Endothelial cell of hepatic sinusoid (primary cell): ENCODE measurements around the gene HCK.
"Not testable (repeated sequence)": the region's sequence is repeated elsewhere in the genome, so short reads cannot be mapped to it uniquely, and the experiment has no call there.

Experiments
- in situ Hi-C: cut with HindIII; loops from 2 replicates; pipeline ENCODE4 v1.10.0; 2017; ENCODE audit warnings: low sequenced_read_pairs

HCK gene

GRCh38 chr20:32028647-32029372 lies 23.2 kb upstream of the HCK start:
- in situ Hi-C loops, result loop anchor here (10.0 kb wide), 1 partner anchor 56 kb away; no protein-coding TSS in a partner anchor

- in situ Hi-C loops, result loop anchor here (10.0 kb wide), 1 partner anchor 55 kb away; no protein-coding TSS in a partner anchor
These were observed 22.5 kb upstream of the HCK start for GRCh38 chr20:32029561-32029960.

- in situ Hi-C loops, result no loop called here
These were observed 20.8 kb upstream of the HCK start for GRCh38 chr20:32031007-32031958.

- in situ Hi-C loops, result no loop called here
These were observed 18.7 kb upstream of the HCK start for GRCh38 chr20:32033316-32033715.

GRCh38 chr20:32033721-32034120 lies 18.3 kb upstream of the HCK start:
- in situ Hi-C loops, result not testable (repeated sequence)

GRCh38 chr20:32034581-32035425 lies 17.2 kb upstream of the HCK start:
- in situ Hi-C loops, result no loop called here

GRCh38 chr20:32035426-32035779 lies 16.6 kb upstream of the HCK start:
- in situ Hi-C loops, result no loop called here

GRCh38 chr20:32036252-32036651 lies 15.8 kb upstream of the HCK start:
- in situ Hi-C loops, result no loop called here

GRCh38 chr20:32036716-32037485 lies 15.1 kb upstream of the HCK start:
- in situ Hi-C loops, result no loop called here

GRCh38 chr20:32037929-32038328 lies 14.1 kb upstream of the HCK start:
- in situ Hi-C loops, result no loop called here

- in situ Hi-C loops, result loop anchor here (5.0 to 10.0 kb wide), 3 partner anchors 47 to 196 kb away; partner anchors contain the start of gene FOXS1
These were observed 11.7 kb upstream of the HCK start for GRCh38 chr20:32040142-32040953.

- in situ Hi-C loops, result loop anchor here (10.0 kb wide), 1 partner anchor 201 kb away; the partner anchor contains the start of gene FOXS1
These were observed 6.0 kb upstream of the HCK start for GRCh38 chr20:32045999-32046398.

GRCh38 chr20:32050324-32050841 lies 1.7 kb upstream of the HCK start:
- in situ Hi-C loops, result no loop called here

GRCh38 chr20:32050851-32051556 lies 1.0 kb upstream of the HCK start:
- in situ Hi-C loops, result no loop called here

- in situ Hi-C loops, result no loop called here
These were observed 337 bp upstream of the HCK start for GRCh38 chr20:32051720-32052089.

- in situ Hi-C loops, result no loop called here
These were observed 828 bp downstream of the HCK start for GRCh38 chr20:32052778-32053362.

GRCh38 chr20:32053648-32054047 lies 1.6 kb downstream of the HCK start:
- in situ Hi-C loops, result no loop called here
